SU-DHL-6 (cell line): ENCODE measurements around the gene BRSK2.

Experiments
- EZH2phosphoT487 ChIP-seq: fragments of 200-600 bp; sonication (generic), shearing (Covaris generic); conservative IDR thresholded peaks from 2 replicates; pipeline ENCODE4 v1.6.1; 2018; ENCODE audit warnings: mild to moderate bottlenecking, antibody characterized with exemption, low read length, moderate library complexity, mixed read lengths
- TF ChIP-seq, protein P1 (sequence below): fragments of 200-600 bp; sonication (generic); IDR thresholded peaks from one replicate; pipeline ENCODE4 v1.5.1; 2017; ENCODE audit warnings: antibody characterized with exemption, mild to moderate bottlenecking, low read length, moderate library complexity; ENCODE audit not compliant: insufficient read depth, poor library complexity, severe bottlenecking

DNA sequence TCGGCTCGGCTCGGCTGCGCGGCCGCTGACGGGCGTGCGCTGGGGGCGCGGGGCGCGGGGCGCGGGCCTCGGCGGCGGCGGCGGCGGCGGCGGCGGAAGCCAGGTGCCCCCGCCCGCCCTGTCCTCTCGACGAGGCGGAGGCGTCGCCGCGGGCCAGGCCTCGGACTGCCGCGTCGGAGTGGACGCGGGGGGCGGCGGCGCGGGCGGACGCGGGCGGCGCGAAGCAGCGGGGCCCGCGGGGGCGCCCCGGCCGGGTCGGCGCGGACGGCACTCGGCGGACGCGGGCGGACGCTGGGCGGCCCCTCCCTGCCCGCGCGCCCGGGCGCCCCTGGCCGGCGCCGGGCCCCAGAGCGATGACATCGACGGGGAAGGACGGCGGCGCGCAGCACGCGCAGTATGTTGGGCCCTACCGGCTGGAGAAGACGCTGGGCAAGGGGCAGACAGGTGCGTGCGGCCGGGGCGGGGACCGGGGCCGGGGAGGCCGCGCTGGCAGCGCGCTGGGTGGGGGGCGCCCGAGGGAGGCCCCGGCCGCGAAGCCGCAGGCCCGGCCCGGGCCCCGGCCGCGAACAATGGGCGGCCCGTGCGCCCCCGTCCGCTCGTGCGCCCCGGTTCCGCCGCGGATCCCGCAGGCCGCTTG is at the start of gene BRSK2:
- TF ChIP-seq, protein P1, sequence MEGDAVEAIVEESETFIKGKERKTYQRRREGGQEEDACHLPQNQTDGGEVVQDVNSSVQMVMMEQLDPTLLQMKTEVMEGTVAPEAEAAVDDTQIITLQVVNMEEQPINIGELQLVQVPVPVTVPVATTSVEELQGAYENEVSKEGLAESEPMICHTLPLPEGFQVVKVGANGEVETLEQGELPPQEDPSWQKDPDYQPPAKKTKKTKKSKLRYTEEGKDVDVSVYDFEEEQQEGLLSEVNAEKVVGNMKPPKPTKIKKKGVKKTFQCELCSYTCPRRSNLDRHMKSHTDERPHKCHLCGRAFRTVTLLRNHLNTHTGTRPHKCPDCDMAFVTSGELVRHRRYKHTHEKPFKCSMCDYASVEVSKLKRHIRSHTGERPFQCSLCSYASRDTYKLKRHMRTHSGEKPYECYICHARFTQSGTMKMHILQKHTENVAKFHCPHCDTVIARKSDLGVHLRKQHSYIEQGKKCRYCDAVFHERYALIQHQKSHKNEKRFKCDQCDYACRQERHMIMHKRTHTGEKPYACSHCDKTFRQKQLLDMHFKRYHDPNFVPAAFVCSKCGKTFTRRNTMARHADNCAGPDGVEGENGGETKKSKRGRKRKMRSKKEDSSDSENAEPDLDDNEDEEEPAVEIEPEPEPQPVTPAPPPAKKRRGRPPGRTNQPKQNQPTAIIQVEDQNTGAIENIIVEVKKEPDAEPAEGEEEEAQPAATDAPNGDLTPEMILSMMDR: no peak
- TF ChIP-seq EZH2phosphoT487: no peak
